Common myeloid progenitor, CD34-positive (primary cell): ENCODE results near the gene DCAF4.

Source experiments
- CTCF ChIA-PET: fragments of 350-600 bp; sonication (Branson Sonifier 250); formaldehyde crosslinking; loops from one replicate; lab custom pipeline; 2021; ENCODE audit warnings: antibody characterized with exemption; lab: Charles Lee
- POLR2A ChIA-PET: fragments of 350-600 bp; sonication (Branson Sonifier 250); formaldehyde crosslinking; loops from one replicate; lab custom pipeline; 2021; ENCODE audit warnings: antibody characterized with exemption; lab: Charles Lee
- DNase-seq, 3 donors: peaks; one replicate each; pipeline versions ENCODE4 v3.0.0 to v3.0.0-alpha.2; 2013
- H3K27ac ChIP-seq, 2 experiments: 1 replicate in 1 of 2; 2 replicates in 1 of 2; pipeline ENCODE4 v1.7.0; 2013; ENCODE audit warnings: inconsistent platforms in 2 of 2, low read length in 2 of 2, mild to moderate bottlenecking in 2 of 2, low read depth in 1 of 2, moderate library complexity in 1 of 2; ENCODE audit not compliant: severe bottlenecking in 2 of 2, insufficient read depth in 1 of 2, poor library complexity in 1 of 2
- H3K27me3 ChIP-seq, 5 experiments: replicated peaks in 2 of 5; 1 replicate in 3 of 5; 2 replicates in 2 of 5; pipeline versions ENCODE4 v1.6.1 to v1.7.0; 2013; ENCODE audit warnings: low read length in 4 of 5, mild to moderate bottlenecking in 2 of 5, moderate library complexity in 2 of 5, inconsistent platforms in 1 of 5; ENCODE audit not compliant: insufficient read depth in 5 of 5, control insufficient read depth in 4 of 5
- H3K36me3 ChIP-seq, 4 experiments: 1 replicate in 2 of 4; 2 replicates in 2 of 4; pipeline versions ENCODE4 v1.6.1 to v1.7.0; 2013; ENCODE audit warnings: low read length in 3 of 4, control low read depth in 1 of 4, mild to moderate bottlenecking in 1 of 4; ENCODE audit not compliant: control insufficient read depth in 4 of 4, insufficient read depth in 4 of 4
- H3K4me1 ChIP-seq, 4 experiments: 1 replicate in 3 of 4; 2 replicates in 1 of 4; pipeline versions ENCODE4 v1.6.1 to v1.7.1; 2013; ENCODE audit warnings: low read length in 3 of 4, mild to moderate bottlenecking in 3 of 4, control low read depth in 1 of 4, inconsistent platforms in 1 of 4, moderate library complexity in 1 of 4; ENCODE audit not compliant: control insufficient read depth in 4 of 4, insufficient read depth in 4 of 4; ENCODE audit errors: control extremely low read depth in 1 of 4
- H3K4me3 ChIP-seq, 7 experiments: 1 replicate in 4 of 7; 2 replicates in 3 of 7; pipeline versions ENCODE4 v1.5.1 to v1.7.0; 2013; ENCODE audit warnings: mild to moderate bottlenecking in 7 of 7, low read length in 6 of 7, moderate library complexity in 6 of 7, inconsistent platforms in 2 of 7, low read depth in 2 of 7, control low read depth in 1 of 7; ENCODE audit not compliant: insufficient read depth in 4 of 7, control insufficient read depth in 1 of 7; ENCODE audit errors: extremely low read depth in 1 of 7
- H3K9me3 ChIP-seq, 5 experiments: 1 replicate in 4 of 5; 2 replicates in 1 of 5; pipeline versions ENCODE4 v1.6.1 to v1.7.1; 2013; ENCODE audit warnings: low read length in 4 of 5, mild to moderate bottlenecking in 2 of 5, inconsistent platforms in 1 of 5, low read depth in 1 of 5, moderate library complexity in 1 of 5; ENCODE audit not compliant: control insufficient read depth in 4 of 5, insufficient read depth in 2 of 5; ENCODE audit errors: control extremely low read depth in 1 of 5
- WGBS: methylation state at CpG from one replicate; pipeline ENCODE4 v1.1.5; 2013; ENCODE audit not compliant: insufficient coverage; 5-methylcytosine and 5-hydroxymethylcytosine counted together

The DCAF4 gene

GRCh38 chr14:72986857-72987256 is 60.6 kb downstream of the DCAF4 start:
- CTCF ChIA-PET = no interaction called here
- H3K4me3 ChIP-seq = no peak overlapping the region
- peaks cover 0 to 2% (median 0%) of the 10 kb centered on the region in 5 experiments for H3K9me3 ChIP-seq
- H3K27ac ChIP-seq = no peak overlapping the region
- WGBS = 100% methylated on average over 2 of the region's 2 CpGs
- POLR2A ChIA-PET = no interaction called here
- DNase-seq = no peak
- peaks cover 9 to 41% (median 22%) of the 10 kb centered on the region in 4 experiments for H3K36me3 ChIP-seq
- H3K4me1 ChIP-seq = no peaks in the 10 kb centered on the region
- H3K27me3 ChIP-seq = no peaks in the 10 kb centered on the region

GRCh38 chr14:72990171-72990570 is 63.9 kb downstream of the DCAF4 start:
- H3K4me1 ChIP-seq = no peaks in the 10 kb centered on the region
- no peak overlapping the region for H3K27ac ChIP-seq
- 96% methylated on average over 8 of the region's 8 CpGs for WGBS
- H3K9me3 ChIP-seq = no peaks in the 10 kb centered on the region
- CTCF ChIA-PET = interaction anchor here (1.1 kb wide), 1 partner anchor 71 kb away, joined by 3 read pairs; no protein-coding TSS in a partner anchor
- H3K4me3 ChIP-seq = no peak overlapping the region
- POLR2A ChIA-PET = no interaction called here
- no peaks in the 10 kb centered on the region for H3K27me3 ChIP-seq
- DNase-seq = no peak
- H3K36me3 ChIP-seq = peaks cover 9 to 35% (median 25%) of the 10 kb centered on the region in 4 experiments

- DNase-seq = no peak
- POLR2A ChIA-PET = interaction anchor here (0.6 kb wide), 2 partner anchors 9 to 1766 kb away, joined by 3 read pairs; partner anchors contain the start of gene YLPM1
- CTCF ChIA-PET = interaction anchor here (0.8 kb wide), 1 partner anchor 9 kb away, joined by 3 read pairs; no protein-coding TSS in a partner anchor
- Histone ChIP-seq H3K36me3 (peaks cover 24 to 41% (median 38%) of the 10 kb centered on the region in 4 experiments), H3K4me1 (no peaks in the 10 kb centered on the region), H3K9me3 (no peaks in the 10 kb centered on the region), H3K4me3 (no peak overlapping the region), H3K27me3 (no peaks in the 10 kb centered on the region), H3K27ac (no peak overlapping the region)
- WGBS = 95% methylated on average over 6 of the region's 6 CpGs
These were observed 70.7 kb downstream of the DCAF4 start for GRCh38 chr14:72996916-72997315.

- Histone ChIP-seq H3K4me3 (no peak overlapping the region), H3K4me1 (no peaks in the 10 kb centered on the region), H3K36me3 (peaks cover 22 to 32% (median 27%) of the 10 kb centered on the region in 4 experiments), H3K27me3 (no peaks in the 10 kb centered on the region), H3K9me3 (no peaks in the 10 kb centered on the region), H3K27ac (no peak overlapping the region)
- no peak for DNase-seq
- POLR2A ChIA-PET = no interaction called here
- CTCF ChIA-PET = no interaction called here
- 100% methylated on average over 1 of the region's 2 CpGs for WGBS
These were observed 72.1 kb downstream of the DCAF4 start for GRCh38 chr14:72998252-72998903.

- H3K27me3 ChIP-seq = no peaks in the 10 kb centered on the region
- H3K9me3 ChIP-seq = no peaks in the 10 kb centered on the region
- H3K4me3 ChIP-seq = no peak overlapping the region
- POLR2A ChIA-PET = no interaction called here
- peaks cover 21 to 38% (median 32%) of the 10 kb centered on the region in 4 experiments for H3K36me3 ChIP-seq
- WGBS = 100% methylated on average over 1 of the region's 4 CpGs
- CTCF ChIA-PET = no interaction called here
- H3K27ac ChIP-seq = no peak overlapping the region
- DNase-seq = no peak
- H3K4me1 ChIP-seq = no peaks in the 10 kb centered on the region
These were observed 73.1 kb downstream of the DCAF4 start for GRCh38 chr14:72999316-72999715.

GRCh38 chr14:73000073-73000472 is 73.8 kb downstream of the DCAF4 start:
- POLR2A ChIA-PET = no interaction called here

GRCh38 chr14:73003681-73004080 is 77.4 kb downstream of the DCAF4 start:
- Histone ChIP-seq H3K9me3 (no peaks in the 10 kb centered on the region), H3K27me3 (no peaks in the 10 kb centered on the region), H3K27ac (no peak overlapping the region), H3K36me3 (peaks cover 4 to 20% (median 11%) of the 10 kb centered on the region in 4 experiments), H3K4me1 (no peaks in the 10 kb centered on the region), H3K4me3 (no peak overlapping the region)
- ChIA-PET POLR2A (no interaction called here), CTCF (no interaction called here)
- DNase-seq = peak in 1 of 3 donors; percentile 27
- 96% methylated on average over 4 of the region's 6 CpGs for WGBS

More at GRCh38 chr14:73000073-73000472, 73.8 kb downstream of the DCAF4 start:
- peaks cover 17 to 40% (median 33%) of the 10 kb centered on the region in 4 experiments for H3K36me3 ChIP-seq
- no peaks in the 10 kb centered on the region for H3K4me1 ChIP-seq
- CTCF ChIA-PET = no interaction called here
- no peak overlapping the region for H3K27ac ChIP-seq
- H3K27me3 ChIP-seq = no peaks in the 10 kb centered on the region
- no peaks in the 10 kb centered on the region for H3K9me3 ChIP-seq
- WGBS = 100% methylated on average over 1 of the region's 2 CpGs
- no peak overlapping the region for H3K4me3 ChIP-seq
- no peak for DNase-seq
